Thyroid gland (tissue), 4 donors: ENCODE results near the gene F8. TPM values are rescaled to one million over a fixed set of nuclear protein-coding genes. Genes with fewer than 3 reads are reported as not detected.

Experiments
- DNase-seq, 2 donors: peaks; one replicate each; pipeline ENCODE4 v3.0.0-alpha.2; 2019
- H3K27ac ChIP-seq, 3 donors: fragments of 200-600 bp; sonication (generic); 1 replicate in 2 of 3; 2 replicates in 1 of 3; pipeline ENCODE4 v1.5.1; 2016 to 2019; ENCODE audit warnings: mild to moderate bottlenecking in 1 of 3, moderate library complexity in 1 of 3
- H3K27me3 ChIP-seq: fragments of 200-600 bp; sonication (generic); one replicate; pipeline ENCODE4 v1.5.1; 2019
- H3K36me3 ChIP-seq, 2 donors: fragments of 200-600 bp; sonication (generic); one replicate each; pipeline ENCODE4 v1.5.1; 2016 to 2019
- H3K4me1 ChIP-seq, 2 donors: fragments of 200-600 bp; sonication (generic); one replicate each; pipeline ENCODE4 v1.5.1; 2017 to 2019
- H3K4me3 ChIP-seq, 3 donors: fragments of 200-600 bp; sonication (generic); replicated peaks in 1 of 3; 1 replicate in 2 of 3; 2 replicates in 1 of 3; pipeline ENCODE4 v1.5.1; 2016; ENCODE audit warnings: mild to moderate bottlenecking in 1 of 3
- H3K9me3 ChIP-seq: fragments of 200-600 bp; sonication (generic); one replicate; pipeline ENCODE4 v1.5.1; 2017
- POLR2A ChIP-seq, 2 donors: fragments of 450-650 bp; IDR thresholded peaks; one replicate each; pipeline ENCODE4 v1.6.1; 2017; ENCODE audit warnings: antibody characterized with exemption in 2 of 2, mild to moderate bottlenecking in 2 of 2, moderate library complexity in 1 of 2
- WGBS, 2 donors: methylation state at CpG; one replicate each; pipeline ENCODE4 v1.1.5; 2017; 5-methylcytosine and 5-hydroxymethylcytosine counted together
- intact Hi-C: fragments of 100-400 bp; cut with DNase I; formaldehyde crosslinking; loops from one replicate; pipeline ENCODE4 v1.15.1; 2023
- total RNA-seq, 4 donors: library from RNA; depleted of rRNA; stranded (reverse); fragments of >200 nt; gene quantifications; one replicate each; pipeline ENCODE4 v1.2.3, GENCODE V29; 2016
- TF ChIP-seq, protein P1 (sequence below), 6 experiments: fragments of 200-600 bp in 3 of 6; fragments of 450-650 bp in 3 of 6; sonication (generic) in 3 of 6; IDR thresholded peaks; one replicate each; pipeline ENCODE4 v1.5.1; 2016 to 2019; ENCODE audit warnings: antibody characterized with exemption in 6 of 6, mild to moderate bottlenecking in 2 of 6, inconsistent platforms in 1 of 6, moderate library complexity in 1 of 6

F8 gene
- total RNA-seq, 4 donors from 2014 or later: 17.3 to 43.1 (median 29.3) TPM

DNA sequence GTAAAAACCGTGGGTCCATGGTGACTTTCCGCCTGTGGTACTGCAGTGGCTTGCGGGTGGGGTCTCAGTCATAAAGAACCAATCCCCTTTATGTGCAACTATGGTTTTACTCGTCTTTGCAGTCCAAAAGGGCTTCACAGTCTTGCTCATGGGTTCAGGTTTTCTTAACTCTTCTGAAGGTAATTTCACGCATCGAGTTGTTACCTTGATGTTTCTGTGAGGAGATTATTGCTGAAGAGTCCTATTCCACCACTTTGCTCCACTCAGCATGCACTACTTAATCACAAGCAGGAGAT is 41.5 kb downstream of the F8 start:
- DNase-seq: no peak
- no peak overlapping the region for H3K4me3 ChIP-seq
- H3K9me3 ChIP-seq: no peaks in the 10 kb centered on the region
- H3K27me3 ChIP-seq: no peaks in the 10 kb centered on the region
- no peaks in the 10 kb centered on the region for H3K36me3 ChIP-seq
- H3K4me1 ChIP-seq: peaks cover 0 to 3% of the 10 kb centered on the region in 2 donors
- H3K27ac ChIP-seq: no peak overlapping the region
- TF ChIP-seq POLR2A (IDR thresholded peaks at IDR 0.05): no peak
- TF ChIP-seq, protein P1, sequence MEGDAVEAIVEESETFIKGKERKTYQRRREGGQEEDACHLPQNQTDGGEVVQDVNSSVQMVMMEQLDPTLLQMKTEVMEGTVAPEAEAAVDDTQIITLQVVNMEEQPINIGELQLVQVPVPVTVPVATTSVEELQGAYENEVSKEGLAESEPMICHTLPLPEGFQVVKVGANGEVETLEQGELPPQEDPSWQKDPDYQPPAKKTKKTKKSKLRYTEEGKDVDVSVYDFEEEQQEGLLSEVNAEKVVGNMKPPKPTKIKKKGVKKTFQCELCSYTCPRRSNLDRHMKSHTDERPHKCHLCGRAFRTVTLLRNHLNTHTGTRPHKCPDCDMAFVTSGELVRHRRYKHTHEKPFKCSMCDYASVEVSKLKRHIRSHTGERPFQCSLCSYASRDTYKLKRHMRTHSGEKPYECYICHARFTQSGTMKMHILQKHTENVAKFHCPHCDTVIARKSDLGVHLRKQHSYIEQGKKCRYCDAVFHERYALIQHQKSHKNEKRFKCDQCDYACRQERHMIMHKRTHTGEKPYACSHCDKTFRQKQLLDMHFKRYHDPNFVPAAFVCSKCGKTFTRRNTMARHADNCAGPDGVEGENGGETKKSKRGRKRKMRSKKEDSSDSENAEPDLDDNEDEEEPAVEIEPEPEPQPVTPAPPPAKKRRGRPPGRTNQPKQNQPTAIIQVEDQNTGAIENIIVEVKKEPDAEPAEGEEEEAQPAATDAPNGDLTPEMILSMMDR (IDR thresholded peaks at IDR 0.05): no peak
- intact Hi-C loops: no loop called here
- 23 to 61% methylated on average over 2 to 6 of the region's 6 CpGs for WGBS, 2 donors

DNA sequence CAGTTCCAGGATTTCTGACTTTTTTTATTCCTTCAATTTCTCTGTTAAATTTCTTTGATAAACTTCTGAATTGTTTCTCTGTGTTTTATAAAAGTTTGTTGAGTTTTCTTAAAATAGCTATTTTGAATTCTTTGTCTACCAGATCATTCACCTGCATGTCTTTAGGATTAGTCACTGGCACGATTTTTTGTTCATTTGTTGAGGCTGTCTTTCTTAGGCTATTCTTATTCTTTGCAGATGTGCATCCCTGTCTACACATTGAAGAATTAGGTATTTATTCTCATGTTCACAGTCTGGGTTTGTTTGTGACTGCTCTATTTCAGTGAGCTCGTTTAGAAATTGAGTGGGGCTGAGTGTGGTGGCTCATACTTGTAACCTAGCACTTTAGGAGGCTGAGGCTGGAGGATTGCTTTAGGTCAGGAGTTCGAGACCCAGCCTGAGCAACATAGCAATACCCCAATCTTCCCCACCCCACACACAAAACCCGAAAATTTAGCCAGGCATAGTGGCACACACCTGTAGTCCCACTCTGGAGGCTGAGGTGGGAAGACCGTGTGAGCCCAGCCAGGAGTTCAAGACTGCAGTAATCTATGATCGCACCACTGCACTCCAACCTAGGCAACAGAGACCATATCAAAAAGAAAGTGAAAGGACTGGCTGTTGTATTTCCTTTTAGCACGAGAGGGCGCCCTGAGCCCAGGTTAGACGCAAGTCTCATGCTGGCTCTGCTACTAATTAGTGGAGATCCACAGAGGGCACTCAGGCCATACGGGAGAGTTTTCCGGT is 42.0 kb downstream of the F8 start:
- TF ChIP-seq, protein P1 (IDR thresholded peaks at IDR 0.05): peak in 5 of 6 experiments; percentile 27 to 72 (median 61)
- TF ChIP-seq POLR2A (IDR thresholded peaks at IDR 0.05): no peak
- no peaks in the 10 kb centered on the region for H3K27me3 ChIP-seq
- WGBS, 2 donors: 17 to 28% methylated on average over 6 to 7 of the region's 11 CpGs
- H3K4me1 ChIP-seq: peaks cover 0 to 3% of the 10 kb centered on the region in 2 donors
- H3K4me3 ChIP-seq: no peak overlapping the region
- intact Hi-C loops: no loop called here
- H3K9me3 ChIP-seq: no peaks in the 10 kb centered on the region
- no peak overlapping the region for H3K27ac ChIP-seq
- no peaks in the 10 kb centered on the region for H3K36me3 ChIP-seq
- DNase-seq: peak; percentile 64 to 72

DNA sequence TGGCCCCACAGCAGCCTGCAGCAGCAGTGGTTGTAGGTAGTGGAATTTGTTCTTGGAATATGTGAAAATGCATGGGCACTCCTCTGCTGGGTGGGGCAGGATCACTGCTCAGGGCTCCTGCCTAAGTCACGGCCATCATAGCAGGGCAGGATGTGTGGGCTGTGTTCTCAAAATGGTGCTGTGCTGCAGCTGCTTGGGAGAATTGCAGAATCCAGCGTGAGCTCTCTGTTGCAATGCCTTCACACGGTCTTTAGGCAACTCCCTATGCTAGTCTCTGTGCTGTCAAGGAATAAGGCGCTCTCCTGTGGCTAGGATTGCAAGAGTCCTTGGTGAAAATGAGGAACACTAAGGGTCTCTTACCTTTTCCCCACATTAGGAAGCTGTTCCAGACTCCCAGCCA is 42.9 kb downstream of the F8 start:
- intact Hi-C loops: no loop called here
- 100% methylated on average over 1 of the region's 4 CpGs; no CpG with 5 or more reads in 1 of the 2 donors for WGBS, 2 donors
- DNase-seq: no peak

DNA sequence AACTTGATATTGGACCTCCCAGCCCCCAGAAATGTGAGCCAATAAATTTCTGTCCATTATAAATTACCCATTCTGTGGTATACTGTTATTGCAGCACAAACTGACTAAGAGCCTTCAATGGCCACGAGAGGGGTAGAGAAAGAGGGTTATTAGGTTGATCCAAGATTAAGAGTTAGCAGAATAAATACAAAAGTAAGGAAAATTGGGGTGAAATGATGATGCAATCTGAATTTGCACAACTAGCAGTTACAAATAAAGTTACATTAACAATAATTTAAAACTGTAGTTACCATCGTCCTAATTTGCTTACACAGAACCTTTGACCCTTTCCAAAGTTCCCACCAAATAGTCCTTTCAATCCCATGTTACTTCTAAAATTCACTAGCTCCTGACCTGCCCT is 54.2 kb downstream of the F8 start:
- H3K9me3 ChIP-seq: no peaks in the 10 kb centered on the region
- no peak overlapping the region for H3K27ac ChIP-seq
- WGBS, 2 donors: 77 to 79% methylated on average over 2 of the region's 2 CpGs
- no peaks in the 10 kb centered on the region for H3K27me3 ChIP-seq
- no peak overlapping the region for H3K4me3 ChIP-seq
- intact Hi-C loops: no loop called here
- no peak for TF ChIP-seq POLR2A (IDR thresholded peaks at IDR 0.05)
- TF ChIP-seq, protein P1 (IDR thresholded peaks at IDR 0.05): no peak
- H3K36me3 ChIP-seq: no peaks in the 10 kb centered on the region
- H3K4me1 ChIP-seq: no peaks in the 10 kb centered on the region
- DNase-seq: no peak

More for the DNA sequence above, 42.9 kb downstream of the F8 start:
- Histone ChIP-seq H3K4me3 (no peak overlapping the region), H3K27me3 (no peaks in the 10 kb centered on the region), H3K9me3 (no peaks in the 10 kb centered on the region), H3K27ac (no peak overlapping the region), H3K36me3 (no peaks in the 10 kb centered on the region), H3K4me1 (peaks cover 0 to 3% of the 10 kb centered on the region in 2 donors)
- TF ChIP-seq, protein P1 (IDR thresholded peaks at IDR 0.05): no peak
- no peak for TF ChIP-seq POLR2A (IDR thresholded peaks at IDR 0.05)

DNA sequence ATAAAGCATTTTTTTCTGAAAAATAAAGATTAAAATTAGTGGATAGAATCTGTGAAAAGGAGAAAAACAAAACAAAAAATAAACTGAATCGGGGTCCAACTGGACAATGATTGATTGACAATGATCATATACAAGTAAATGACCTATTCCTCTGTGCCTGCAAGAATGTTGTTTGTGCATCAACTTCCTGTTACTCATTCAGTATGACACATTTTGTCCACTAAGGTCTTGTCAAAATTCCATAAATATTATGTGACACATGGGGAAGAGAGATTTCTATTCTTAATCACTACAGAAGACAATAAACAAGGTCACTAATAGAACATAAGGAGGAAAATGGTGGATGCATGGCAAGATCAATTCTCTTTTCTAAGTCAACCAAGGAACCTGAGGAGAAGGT is 54.9 kb downstream of the F8 start:
- 80 to 86% methylated on average over 1 of the region's 1 CpG for WGBS, 2 donors
- TF ChIP-seq, protein P1 (IDR thresholded peaks at IDR 0.05): no peak
- TF ChIP-seq POLR2A (IDR thresholded peaks at IDR 0.05): no peak
- Histone ChIP-seq H3K27ac (no peak overlapping the region), H3K4me1 (no peaks in the 10 kb centered on the region), H3K27me3 (no peaks in the 10 kb centered on the region), H3K36me3 (no peaks in the 10 kb centered on the region), H3K9me3 (no peaks in the 10 kb centered on the region), H3K4me3 (no peak overlapping the region)
- intact Hi-C loops: no loop called here
- no peak for DNase-seq
